H9 (cell line): ENCODE data around the gene GLS. TPM values are rescaled to one million over a fixed set of nuclear protein-coding genes. Genes with fewer than 3 reads are reported as not detected.

Experiments
- DNase-seq: peaks from one replicate; pipeline ENCODE4 v3.0.0-alpha.2; 2017
- H2AFZ ChIP-seq: one replicate; pipeline ENCODE4 v1.6.1; 2013; ENCODE audit warnings: mild to moderate bottlenecking, low read length, control low read depth, moderate library complexity
- H2AK5ac ChIP-seq: 2 replicates; pipeline ENCODE4 v1.6.1; 2013; ENCODE audit warnings: low read length, control low read depth, mixed read lengths; ENCODE audit not compliant: insufficient read length
- H2BK120ac ChIP-seq: one replicate; pipeline ENCODE4 v1.6.1; 2013; ENCODE audit warnings: low read depth, mild to moderate bottlenecking, low read length, control low read depth, inconsistent platforms; ENCODE audit not compliant: poor library complexity, severe bottlenecking
- H2BK12ac ChIP-seq: 2 replicates; pipeline ENCODE4 v1.6.1; 2013; ENCODE audit warnings: low read length, control low read depth, mixed read lengths, low read depth; ENCODE audit not compliant: insufficient read length
- H2BK15ac ChIP-seq: 2 replicates; pipeline ENCODE4 v1.6.1; 2013; ENCODE audit warnings: low read depth, low read length, control low read depth
- H2BK20ac ChIP-seq: one replicate; pipeline ENCODE4 v1.6.1; 2013; ENCODE audit warnings: low read depth, mild to moderate bottlenecking, low read length, control low read depth, inconsistent platforms; ENCODE audit not compliant: poor library complexity, severe bottlenecking
- H2BK5ac ChIP-seq: 2 replicates; pipeline ENCODE4 v1.6.1; 2013; ENCODE audit warnings: low read length, control low read depth, mixed read lengths; ENCODE audit not compliant: insufficient read length
- H3K14ac ChIP-seq: 2 replicates; pipeline ENCODE4 v1.6.1; 2013; ENCODE audit warnings: low read length, control low read depth; ENCODE audit not compliant: insufficient read depth
- H3K18ac ChIP-seq: 2 replicates; pipeline ENCODE4 v1.6.1; 2013; ENCODE audit warnings: low read depth, mild to moderate bottlenecking, mixed read lengths, low read length, control low read depth; ENCODE audit not compliant: insufficient read length
- H3K23ac ChIP-seq: 2 replicates; pipeline ENCODE4 v1.6.1; 2013; ENCODE audit warnings: low read length, control low read depth, mixed read lengths, low read depth; ENCODE audit not compliant: insufficient read length
- H3K23me2 ChIP-seq: 2 replicates; pipeline ENCODE4 v1.6.1; 2013; ENCODE audit warnings: low read depth, mild to moderate bottlenecking, mixed read lengths, low read length, control low read depth; ENCODE audit not compliant: insufficient read length, poor library complexity, severe bottlenecking
- H3K27ac ChIP-seq: 2 replicates; pipeline ENCODE4 v1.5.1; 2013; ENCODE audit warnings: low read length, control low read depth, mixed read lengths, low read depth; ENCODE audit not compliant: insufficient read length
- H3K27me3 ChIP-seq: 2 replicates; pipeline ENCODE4 v1.6.1; 2013; ENCODE audit warnings: low read length, control low read depth, inconsistent platforms; ENCODE audit not compliant: insufficient read depth
- H3K4ac ChIP-seq: 2 replicates; pipeline ENCODE4 v1.6.1; 2013; ENCODE audit warnings: low read depth, mild to moderate bottlenecking, control low read depth, inconsistent platforms, low read length, moderate library complexity
- H3K4me1 ChIP-seq: 2 replicates; pipeline ENCODE4 v1.6.1; 2013; ENCODE audit warnings: low read length, control low read depth, inconsistent platforms; ENCODE audit not compliant: insufficient read depth
- H3K4me2 ChIP-seq: 2 replicates; pipeline ENCODE4 v1.6.1; 2013; ENCODE audit warnings: low read length, control low read depth, mixed read lengths; ENCODE audit not compliant: insufficient read length, insufficient read depth
- H3K56ac ChIP-seq: 2 replicates; pipeline ENCODE4 v1.6.1; 2013; ENCODE audit warnings: low read depth, mild to moderate bottlenecking, mixed read lengths, low read length, control low read depth; ENCODE audit not compliant: insufficient read length
- H3K79me1 ChIP-seq: 2 replicates; pipeline ENCODE4 v1.6.1; 2013; ENCODE audit warnings: low read depth, mild to moderate bottlenecking, moderate library complexity, low read length, control low read depth, inconsistent platforms; ENCODE audit not compliant: insufficient read depth, poor library complexity, severe bottlenecking
- H3K79me2 ChIP-seq: 2 replicates; pipeline ENCODE4 v1.6.1; 2013; ENCODE audit warnings: low read length, control low read depth, inconsistent platforms; ENCODE audit not compliant: insufficient read depth
- H3K9ac ChIP-seq: 2 replicates; pipeline ENCODE4 v1.6.1; 2013; ENCODE audit warnings: low read length, control low read depth, mixed read lengths; ENCODE audit not compliant: insufficient read length; ENCODE audit errors: extremely low read depth
- H3K9me3 ChIP-seq: one replicate; pipeline ENCODE4 v1.6.1; 2013; ENCODE audit warnings: low read depth, low read length, inconsistent platforms; ENCODE audit not compliant: control insufficient read depth
- H3T11ph ChIP-seq: one replicate; pipeline ENCODE4 v1.6.1; 2013; ENCODE audit warnings: mild to moderate bottlenecking, low read length, control low read depth, inconsistent platforms
- H4K20me1 ChIP-seq: one replicate; pipeline ENCODE4 v1.6.1; 2013; ENCODE audit not compliant: control insufficient read depth, insufficient read length, insufficient read depth
- H4K5ac ChIP-seq: 2 replicates; pipeline ENCODE4 v1.6.1; 2013; ENCODE audit warnings: low read depth, mild to moderate bottlenecking, mixed read lengths, low read length, control low read depth; ENCODE audit not compliant: insufficient read length
- H4K8ac ChIP-seq: replicated peaks from 2 replicates; pipeline ENCODE4 v1.6.1; 2013; ENCODE audit warnings: low read length, control low read depth, mixed read lengths, low read depth; ENCODE audit not compliant: insufficient read length
- H4K91ac ChIP-seq: 2 replicates; pipeline ENCODE4 v1.6.1; 2013; ENCODE audit warnings: low read depth, mild to moderate bottlenecking, moderate library complexity, mixed read lengths, low read length, control low read depth; ENCODE audit not compliant: insufficient read length
- H3K27ac Mint-ChIP-seq, 3 experiments: 2 replicates in 2 of 3; 3 replicates in 1 of 3; pipeline ENCODE4 v1.8.0; 2020 to 2021; ENCODE audit warnings: mixed read lengths in 3 of 3, mild to moderate bottlenecking in 1 of 3, moderate library complexity in 1 of 3
- H3K27me3 Mint-ChIP-seq: 2 replicates; pipeline ENCODE4 v1.8.0; 2021; ENCODE audit warnings: low read depth, mild to moderate bottlenecking, moderate library complexity, mixed read lengths
- H3K36me3 Mint-ChIP-seq, 3 experiments: 2 replicates in 2 of 3; 3 replicates in 1 of 3; pipeline ENCODE4 v1.8.0; 2020 to 2021; ENCODE audit warnings: low read depth in 3 of 3, mixed read lengths in 3 of 3; ENCODE audit not compliant: insufficient read depth in 1 of 3
- H3K4me1 Mint-ChIP-seq, 2 experiments: 2 replicates each; pipeline ENCODE4 v1.8.0; 2020; ENCODE audit warnings: mixed read lengths in 2 of 2
- H3K4me3 Mint-ChIP-seq, 2 experiments: 2 replicates in 1 of 2; 3 replicates in 1 of 2; pipeline ENCODE4 v1.8.0; 2020 to 2021; ENCODE audit warnings: mild to moderate bottlenecking in 2 of 2, mixed read lengths in 2 of 2, moderate library complexity in 1 of 2
- H3K9me3 Mint-ChIP-seq, 2 experiments: 2 replicates in 1 of 2; 3 replicates in 1 of 2; pipeline ENCODE4 v1.8.0; 2020; ENCODE audit warnings: mild to moderate bottlenecking in 2 of 2, mixed read lengths in 2 of 2, moderate library complexity in 1 of 2
- CTCF ChIP-seq: fragments of 200-600 bp; sonication (generic); conservative IDR thresholded peaks from 3 replicates; pipeline ENCODE4 v1.8.0; 2021; ENCODE audit warnings: antibody characterized with exemption, mild to moderate bottlenecking
- WGBS: extraction: QIAGEN DNeasy Blood & Tissue Kit; methylation state at CpG from one replicate; pipeline ENCODE4 v1.1.7; 2013; ENCODE audit warnings: missing lambda C conversion rate, low lambda C conversion rate, mixed read lengths; ENCODE audit not compliant: insufficient read length; ENCODE audit errors: extremely low coverage; 5-methylcytosine and 5-hydroxymethylcytosine counted together
- total RNA-seq: library from RNA; stranded (reverse); gene quantifications from 2 replicates; pipeline ENCODE4 v1.2.1, GENCODE V29; 2021

Gene GLS
- total RNA-seq, 1 experiment from 2014 or later, result 69.3 TPM

GRCh38 chr2:190896477-190896876 is 15.9 kb downstream of the GLS start:
- no peak overlapping the region for H2BK5ac ChIP-seq
- Mint-ChIP-seq H3K36me3 (peaks cover 11 to 19% (median 18%) of the 10 kb centered on the region in 3 experiments; a peak in 5 of 7 replicates), H3K4me3 (no peak overlapping the region), H3K27ac (peak overlapping the region; percentile 5 to 40 (median 11); a peak in 5 of 7 replicates), H3K9me3 (no peaks in the 10 kb centered on the region), H3K27me3 (no peaks in the 10 kb centered on the region), H3K4me1 (peaks cover 6 to 14% of the 10 kb centered on the region in 2 experiments)
- no peak overlapping the region for H3K14ac ChIP-seq
- H3K56ac ChIP-seq, result no peak overlapping the region
- no peak overlapping the region for H2BK120ac ChIP-seq
- no peak overlapping the region for H3K4ac ChIP-seq
- H3K79me1 ChIP-seq, result no peaks in the 10 kb centered on the region
- no peak overlapping the region for H3K4me2 ChIP-seq
- H3K27me3 ChIP-seq, result no peaks in the 10 kb centered on the region
- H4K20me1 ChIP-seq, result no peaks in the 10 kb centered on the region
- H4K8ac ChIP-seq, result no peak overlapping the region
- no peak overlapping the region for H3K18ac ChIP-seq
- H3K79me2 ChIP-seq, result no peaks in the 10 kb centered on the region; the same call in 1 of the 2 replicates
- H4K5ac ChIP-seq, result no peak overlapping the region
- H2BK12ac ChIP-seq, result no peak overlapping the region
- no peak overlapping the region for H3T11ph ChIP-seq
- no CpG with 5 or more reads among the region's 4 CpGs for WGBS
- H2AK5ac ChIP-seq, result no peak overlapping the region
- H3K23me2 ChIP-seq, result no peaks in the 10 kb centered on the region
- no peak overlapping the region for H3K9ac ChIP-seq
- H3K23ac ChIP-seq, result no peak overlapping the region
- no peak overlapping the region for H4K91ac ChIP-seq
- H3K27ac ChIP-seq, result no peak overlapping the region
- H2AFZ ChIP-seq, result no peak overlapping the region
- H3K4me1 ChIP-seq, result no peaks in the 10 kb centered on the region
- TF ChIP-seq CTCF, result no peak
- no peak for DNase-seq
- H2BK20ac ChIP-seq, result no peak overlapping the region
- H3K9me3 ChIP-seq, result no peaks in the 10 kb centered on the region
- no peak overlapping the region for H2BK15ac ChIP-seq
